ENCODE results near the gene CALM1.

The CALM1 gene
- total RNA-seq: 856 to 1,135 (median 967) reads per million in 4 donors

DNA sequence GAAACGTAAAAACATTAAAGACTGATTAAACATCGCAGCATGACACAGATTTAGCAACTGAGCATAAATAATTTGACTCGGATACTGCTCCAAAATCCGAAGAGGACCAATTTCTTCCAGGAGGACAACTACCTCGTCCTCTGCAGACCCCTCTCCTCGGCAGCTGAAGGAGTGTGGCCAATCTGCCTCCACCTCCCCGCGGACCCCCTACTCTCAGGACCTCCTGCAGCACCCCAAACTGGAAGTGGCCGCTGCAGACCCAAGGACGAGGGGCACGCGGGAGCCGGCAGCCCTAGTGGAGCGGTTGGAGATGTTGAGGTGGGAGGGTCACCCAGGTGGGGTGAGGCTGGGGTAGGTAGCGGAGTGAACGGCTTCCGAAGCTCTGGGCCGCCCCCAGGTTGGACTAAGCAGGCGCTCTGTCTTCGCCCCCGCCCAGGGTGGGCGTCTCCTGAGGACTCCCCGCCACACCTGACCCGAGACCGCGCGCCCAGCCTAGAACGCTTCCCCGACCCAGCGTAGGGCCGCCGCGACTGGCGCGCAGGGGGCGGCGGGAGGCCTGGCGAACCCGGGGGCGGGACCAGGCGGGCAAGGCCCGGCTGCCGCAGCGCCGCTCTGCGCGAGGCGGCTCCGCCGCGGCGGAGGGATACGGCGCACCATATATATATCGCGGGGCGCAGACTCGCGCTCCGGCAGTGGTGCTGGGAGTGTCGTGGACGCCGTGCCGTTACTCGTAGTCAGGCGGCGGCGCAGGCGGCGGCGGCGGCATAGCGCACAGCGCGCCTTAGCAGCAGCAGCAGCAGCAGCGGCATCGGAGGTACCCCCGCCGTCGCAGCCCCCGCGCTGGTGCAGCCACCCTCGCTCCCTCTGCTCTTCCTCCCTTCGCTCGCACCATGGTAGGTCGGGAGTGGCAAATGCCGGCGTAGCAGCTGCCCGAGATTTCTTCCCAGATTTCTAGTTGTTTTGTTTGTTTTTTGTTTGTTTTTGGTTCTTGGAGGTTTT is at the start of gene CALM1:
CALM1 (plus strand) TSS at position 689 of the 999 bp plus-strand sequence; CDS start at position 891, 202 bp downstream.
- peak; percentile 90 to 98 (median 96) for DNase-seq

DNA sequence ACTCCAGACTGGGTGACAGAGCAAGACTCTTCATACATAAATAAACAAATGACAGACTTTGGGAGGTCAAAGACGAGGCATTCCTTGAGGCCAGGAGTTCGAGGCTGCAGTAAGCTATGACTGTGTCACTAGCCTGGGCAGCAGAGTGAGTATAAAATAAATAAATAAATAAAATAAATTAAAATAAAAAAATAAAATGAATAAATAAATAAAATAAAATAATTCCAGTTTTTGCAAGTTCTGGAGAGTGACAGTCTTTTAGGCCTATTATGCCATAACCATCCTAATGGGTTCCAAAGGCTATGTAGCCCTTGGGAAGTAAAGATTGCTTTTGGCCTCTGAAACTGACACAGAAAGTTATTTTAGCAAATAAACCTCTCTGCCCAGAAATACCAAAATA is 48.6 kb upstream of the CALM1 start:
- no peak for DNase-seq

DNA sequence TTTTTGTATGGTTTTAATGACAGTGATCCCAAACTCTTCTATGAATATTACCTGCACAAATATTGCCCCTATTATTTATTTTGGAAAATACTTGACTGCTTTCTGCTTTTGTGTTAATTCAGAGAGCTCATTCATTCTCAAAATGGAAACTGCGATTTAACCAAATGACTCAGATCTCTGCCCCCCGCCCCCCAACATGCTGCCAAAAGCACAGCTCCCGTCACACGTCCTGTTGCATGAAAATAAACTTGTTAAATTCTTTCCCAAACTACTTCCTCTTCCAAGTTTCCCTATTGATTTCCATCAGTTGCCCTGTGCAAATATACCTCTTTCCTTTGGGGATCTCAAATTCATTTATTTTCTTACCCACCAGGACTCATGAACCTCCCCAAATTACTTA is 47.1 kb upstream of the CALM1 start:
- DNase-seq: no peak

DNA sequence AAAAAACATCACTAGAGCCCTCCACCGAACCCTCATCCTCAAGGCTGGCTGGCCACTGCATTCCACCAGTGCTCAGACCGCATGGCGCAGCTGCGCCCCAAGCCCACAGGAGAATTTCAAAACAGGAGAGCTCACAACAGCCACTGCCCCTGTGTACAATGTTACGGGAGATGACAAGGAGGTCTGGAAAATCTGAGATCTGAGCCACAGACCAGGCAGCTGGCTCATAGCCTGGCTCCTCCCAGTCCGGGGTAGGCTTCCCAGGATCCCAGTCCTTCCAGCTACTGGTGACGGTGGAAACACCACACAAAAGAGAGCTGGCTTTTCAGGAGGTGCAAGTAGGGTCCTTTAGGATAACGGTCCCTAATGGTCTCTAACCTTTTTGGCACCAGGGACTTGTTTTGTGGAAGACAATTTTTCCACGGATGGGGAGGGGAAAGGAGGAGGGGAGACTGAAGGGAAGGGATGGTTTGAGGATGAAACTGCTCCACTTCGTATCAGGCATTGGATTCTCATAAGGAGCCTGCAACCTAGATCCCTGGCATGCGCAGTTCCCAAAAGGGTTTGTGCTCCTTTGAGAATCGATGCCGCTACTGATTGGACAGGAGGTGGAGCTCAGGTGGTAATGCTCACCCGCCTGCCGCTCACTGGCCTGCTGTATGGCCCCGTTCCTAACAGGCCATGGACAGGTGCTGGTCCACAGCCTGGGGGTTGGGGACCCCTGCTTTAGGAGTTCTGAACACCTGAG is 42.1 kb upstream of the CALM1 start:
- DNase-seq: no peak

DNA sequence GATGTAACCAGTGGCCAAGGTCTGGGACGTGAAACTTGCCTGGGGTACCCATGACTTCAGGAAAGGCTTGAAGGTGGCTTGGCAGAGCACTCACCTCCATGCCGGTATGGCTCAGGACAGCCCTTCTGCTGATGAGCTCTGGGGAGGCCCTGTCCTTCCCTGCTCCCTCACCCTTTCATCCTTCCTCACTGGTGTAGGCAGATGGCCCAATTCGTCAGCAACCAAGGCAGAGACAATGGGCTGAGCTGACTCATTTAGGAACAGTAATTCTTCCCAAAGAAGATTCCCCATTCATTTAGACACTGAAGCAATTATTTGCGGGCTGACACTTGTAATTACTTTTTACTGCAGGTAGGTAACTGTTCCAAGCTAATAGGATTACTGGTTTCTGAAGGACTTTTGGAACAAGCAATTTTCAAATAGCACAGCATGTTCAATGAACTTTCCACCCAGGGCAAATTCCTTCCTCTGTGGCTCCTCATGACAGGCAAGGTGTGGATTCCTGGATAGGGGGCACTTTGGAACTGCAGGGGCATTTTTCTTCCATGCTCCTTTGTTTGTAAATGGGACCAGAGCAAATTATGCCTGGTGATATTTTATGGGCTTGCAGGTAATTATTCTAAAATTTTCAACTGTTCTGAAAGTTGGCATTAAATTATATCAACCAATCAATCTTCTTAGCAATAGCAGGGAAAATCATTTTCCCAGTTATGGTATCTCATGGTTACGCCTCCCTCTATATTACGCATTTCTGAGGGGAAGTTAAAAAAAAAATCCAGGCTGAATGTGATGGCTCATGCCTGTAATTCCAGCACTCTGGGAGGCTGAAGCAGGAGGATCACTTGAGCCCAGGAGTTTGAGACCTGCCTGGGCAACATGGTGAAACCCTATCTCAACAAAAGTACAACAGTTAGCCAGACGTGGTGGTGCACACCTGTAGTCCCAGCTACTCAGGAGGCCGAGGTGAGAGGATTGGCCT is 41.0 kb upstream of the CALM1 start:
- no peak for DNase-seq

DNA sequence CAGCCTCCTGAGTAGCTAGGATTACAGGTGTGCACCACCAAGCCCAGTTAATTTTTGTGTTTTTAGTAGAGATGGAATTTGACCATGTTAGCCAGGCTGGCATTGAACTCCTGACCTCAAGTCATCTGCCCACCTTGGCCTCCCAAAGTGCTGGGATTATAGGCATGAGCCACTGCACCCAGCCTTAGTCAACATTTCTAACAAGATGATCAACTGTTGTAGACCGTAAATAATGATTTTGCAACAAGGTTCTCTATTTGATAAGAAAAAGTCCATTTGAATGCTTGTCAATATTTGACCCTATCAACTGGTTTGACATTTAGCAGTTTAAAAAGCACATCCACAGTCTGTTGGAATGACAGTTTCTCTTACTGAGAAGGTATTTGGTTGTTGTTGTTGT is 39.9 kb upstream of the CALM1 start:
- DNase-seq: no peak

DNA sequence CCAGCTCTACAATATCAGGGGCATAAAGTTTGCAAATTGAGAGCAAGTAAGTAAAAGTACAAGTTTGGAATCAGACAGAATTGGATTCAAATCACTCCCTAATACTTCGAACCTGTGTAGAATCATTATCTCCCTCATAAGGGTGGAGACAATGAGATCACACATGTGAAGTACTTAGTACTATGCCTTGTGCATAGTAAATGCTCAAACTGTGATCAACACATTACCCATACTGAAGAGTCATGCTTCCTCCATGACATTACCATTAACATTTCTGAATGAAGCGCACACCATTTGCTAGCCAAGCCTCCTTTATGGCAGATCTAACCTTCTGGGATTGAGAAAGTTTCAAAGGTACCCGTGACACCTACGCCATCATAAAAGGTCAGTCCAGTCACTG is 38.5 kb upstream of the CALM1 start:
- DNase-seq: no peak

DNA sequence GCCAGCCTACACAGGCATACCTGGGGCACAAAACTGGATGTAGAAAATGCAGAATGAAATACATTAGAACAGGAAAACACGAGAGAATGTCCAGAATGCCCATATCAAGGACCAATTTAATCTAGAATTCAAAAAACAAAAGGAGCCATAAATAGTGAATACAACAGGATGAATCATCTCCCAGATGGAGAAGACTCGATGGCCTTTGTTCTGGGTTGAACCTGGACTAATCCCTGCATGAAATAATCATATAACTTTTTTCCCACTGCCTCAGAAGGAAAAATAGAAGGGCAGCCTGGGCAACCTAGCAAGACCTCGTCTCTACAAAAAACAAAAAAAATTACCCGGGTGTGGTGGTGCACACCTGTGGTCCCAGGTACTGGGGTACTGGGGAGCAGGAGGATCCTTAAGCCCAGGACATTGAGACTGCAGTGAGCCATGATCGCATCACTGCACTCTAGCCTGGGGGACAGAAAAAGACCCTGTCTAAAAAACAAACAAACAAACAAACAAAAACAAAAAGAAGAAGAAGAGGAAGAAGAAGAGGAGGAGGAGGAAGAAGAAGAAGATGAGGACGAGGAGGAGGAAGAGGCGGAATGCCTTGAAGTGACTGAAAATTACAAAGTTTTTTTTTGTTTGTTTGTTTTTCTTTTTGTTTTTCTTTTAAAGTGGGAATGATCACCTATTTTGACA is 34.8 kb upstream of the CALM1 start:
- DNase-seq: no peak

DNA sequence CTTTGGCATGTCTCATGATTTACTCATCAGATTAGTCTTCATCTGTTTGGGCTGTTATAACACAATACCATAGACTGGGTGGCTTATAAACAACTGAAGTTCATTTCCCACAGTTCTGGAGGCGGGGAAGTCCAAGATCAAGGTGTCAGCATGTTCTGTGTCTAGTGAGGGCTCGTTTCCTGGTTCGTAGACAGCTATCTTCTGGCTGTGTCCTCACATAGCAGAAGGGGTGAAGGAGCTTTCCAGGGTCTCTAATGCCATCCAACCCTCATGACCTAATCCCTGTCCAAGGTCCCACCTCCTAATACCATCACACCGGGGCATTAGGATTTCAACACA is 34.3 kb upstream of the CALM1 start:
- DNase-seq: no peak

DNA sequence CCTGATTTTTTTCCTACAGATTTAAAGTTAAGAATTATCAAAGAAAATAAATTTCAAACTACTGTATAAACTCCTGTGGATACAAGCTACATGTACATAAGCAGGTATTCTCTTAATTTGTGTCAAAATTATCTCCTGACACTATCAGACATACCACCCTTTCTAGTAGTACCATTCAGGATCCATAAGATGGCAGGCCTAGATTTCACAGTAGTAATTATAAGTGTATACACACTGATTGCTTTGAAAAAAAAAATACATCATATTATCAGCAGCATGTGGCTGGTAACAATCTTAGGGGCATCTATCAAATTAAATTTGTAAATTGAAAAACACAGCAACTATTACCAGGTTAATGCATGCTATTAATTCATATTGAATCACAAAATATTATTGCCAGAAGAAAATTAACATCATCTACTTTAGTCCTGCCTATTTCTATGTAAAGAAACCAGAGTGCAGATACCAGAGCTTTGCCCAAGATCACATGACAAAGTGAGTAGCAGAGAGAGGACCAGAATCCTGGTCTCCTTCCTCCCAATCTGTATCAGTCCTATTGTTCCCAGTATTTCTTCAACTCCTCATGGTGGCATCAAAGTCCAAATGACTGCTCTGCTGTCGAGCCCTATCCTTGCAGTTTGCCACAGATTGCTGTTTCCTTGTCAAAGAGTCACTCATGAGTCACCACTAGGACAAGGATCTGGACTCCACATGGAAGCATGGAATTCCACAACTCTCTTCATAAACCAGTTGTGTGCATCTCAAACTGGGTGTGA is 27.7 kb upstream of the CALM1 start:
- DNase-seq: peak in 1 of 5 donors; percentile 18

DNA sequence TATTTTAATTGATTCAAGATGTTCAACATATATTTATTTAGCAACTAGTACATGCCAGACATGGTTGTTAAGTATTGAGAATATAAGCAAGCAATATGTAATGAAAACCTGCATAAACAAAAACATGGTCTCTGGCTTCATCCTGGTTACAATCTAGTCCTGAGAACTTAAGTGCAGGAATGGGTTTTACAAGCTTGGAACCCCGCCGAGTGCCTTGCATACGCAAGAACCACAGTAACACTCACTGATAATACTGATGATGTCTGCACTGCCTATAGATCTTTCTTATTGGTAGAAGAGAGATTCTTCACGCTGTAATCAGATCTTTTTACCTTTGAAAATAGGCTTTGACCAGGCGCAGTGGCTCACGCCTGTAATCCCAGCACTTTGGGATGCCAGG is 22.9 kb upstream of the CALM1 start:
- DNase-seq: no peak

DNA sequence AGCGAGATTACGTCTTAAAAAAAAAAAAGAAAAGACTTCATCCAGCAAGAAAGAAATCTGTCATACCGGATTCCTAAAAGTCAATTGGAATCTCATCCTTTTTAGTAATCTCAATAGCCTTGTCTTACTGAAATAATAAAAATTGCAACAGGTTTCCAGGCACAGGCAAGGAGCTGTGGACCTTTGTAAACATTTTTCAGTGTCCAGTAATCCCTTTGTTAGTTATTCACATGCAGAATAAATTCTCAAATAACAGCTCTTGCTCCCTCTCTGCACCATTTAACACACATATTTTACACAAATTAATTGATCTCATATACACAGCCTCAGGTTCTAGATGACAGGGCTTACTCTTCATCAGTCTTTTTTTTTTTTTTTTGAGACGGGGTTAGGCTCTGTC is 22.0 kb upstream of the CALM1 start:
- DNase-seq: no peak

DNA sequence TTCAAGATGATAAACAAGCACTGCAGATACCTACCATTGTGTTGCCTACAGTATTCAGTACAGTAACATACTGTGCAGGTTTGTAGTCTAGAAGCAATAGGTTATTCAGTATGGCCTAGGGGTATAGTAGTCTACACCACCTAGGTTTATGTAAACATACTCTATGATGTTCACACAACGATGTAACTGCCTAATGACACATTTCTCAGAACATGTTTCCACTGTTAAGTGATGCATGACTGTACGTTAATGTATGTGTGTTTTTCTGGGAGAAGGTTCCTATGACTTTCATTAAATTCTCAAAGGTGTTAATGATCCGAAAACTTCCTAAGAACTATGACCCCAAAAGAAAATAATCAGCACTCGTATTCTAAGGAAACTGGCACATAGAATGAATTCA is 20.9 kb upstream of the CALM1 start:
- DNase-seq: no peak

DNA sequence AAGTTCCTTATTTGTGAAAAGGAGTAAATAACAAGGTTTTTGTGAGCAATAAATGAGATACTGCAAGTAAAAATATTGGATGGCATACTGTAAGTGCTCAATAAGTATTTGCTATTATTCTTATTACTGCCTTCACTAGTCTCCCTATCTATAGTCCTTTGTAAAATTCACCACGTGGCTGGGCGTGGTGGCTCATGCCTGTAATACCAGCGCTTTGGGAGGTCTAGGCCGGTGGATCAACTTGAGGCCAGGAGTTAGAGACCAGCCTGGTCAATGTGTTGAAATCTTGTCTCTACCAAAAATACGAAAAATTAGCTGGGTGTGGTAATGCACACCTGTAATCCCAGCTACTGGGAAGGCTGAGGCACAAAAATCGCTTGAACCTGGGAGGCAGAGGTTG is 18.6 kb upstream of the CALM1 start:
- no peak for DNase-seq

DNA sequence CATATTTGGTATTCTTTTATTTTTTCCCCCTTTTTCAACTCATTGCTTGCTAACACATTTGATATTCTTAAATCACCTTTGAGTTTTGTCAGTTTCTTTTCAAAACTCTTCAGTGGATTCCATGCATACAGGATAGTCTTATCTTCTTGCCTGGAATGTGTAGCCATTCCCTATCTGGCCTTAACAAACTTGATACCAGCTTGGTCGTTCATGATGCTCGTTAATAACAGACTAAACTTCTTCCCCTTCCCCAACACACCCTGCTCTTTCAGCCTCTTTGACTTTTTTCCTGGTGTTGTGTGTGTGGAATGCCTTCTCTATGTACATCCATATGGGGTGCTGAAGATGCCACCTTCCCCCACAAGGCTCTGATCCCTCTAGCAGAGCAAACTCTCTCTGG is 17.7 kb upstream of the CALM1 start:
- no peak for DNase-seq

DNA sequence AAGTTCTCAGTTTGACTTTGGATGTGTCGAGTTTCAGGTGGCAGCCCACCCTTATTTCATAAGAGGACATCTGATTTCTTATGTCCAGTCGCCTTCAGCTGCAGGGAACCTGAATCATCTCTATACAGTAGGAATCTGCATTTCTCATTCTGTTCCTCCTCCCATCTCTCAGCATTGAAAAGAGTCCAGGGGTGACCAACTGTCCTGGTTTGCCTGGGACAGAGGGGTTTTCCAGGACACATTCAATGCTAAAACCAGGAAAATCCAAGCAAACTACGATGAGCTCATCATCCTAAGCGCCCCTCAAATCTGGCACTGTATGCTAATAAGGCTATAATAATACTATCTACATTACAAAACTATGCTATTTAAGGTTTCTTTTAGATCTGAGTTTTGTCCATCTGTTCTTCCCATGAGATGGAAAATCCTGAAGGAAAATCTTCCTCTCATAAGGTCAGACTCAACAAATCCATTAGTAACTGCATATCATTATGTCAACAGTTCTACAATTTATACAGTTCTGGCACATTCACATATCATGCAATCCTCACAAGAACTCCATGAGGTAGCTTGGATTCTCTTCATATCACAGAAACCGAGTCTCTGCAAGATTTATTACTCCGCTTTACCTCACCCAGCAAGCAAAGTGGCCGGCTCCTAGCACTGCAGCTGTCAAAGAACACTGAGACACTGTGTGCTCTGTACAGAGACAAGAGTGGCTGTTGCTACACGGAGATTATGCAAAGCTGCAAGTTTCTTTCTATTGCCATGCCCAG is 15.6 kb upstream of the CALM1 start:
- DNase-seq: no peak

DNA sequence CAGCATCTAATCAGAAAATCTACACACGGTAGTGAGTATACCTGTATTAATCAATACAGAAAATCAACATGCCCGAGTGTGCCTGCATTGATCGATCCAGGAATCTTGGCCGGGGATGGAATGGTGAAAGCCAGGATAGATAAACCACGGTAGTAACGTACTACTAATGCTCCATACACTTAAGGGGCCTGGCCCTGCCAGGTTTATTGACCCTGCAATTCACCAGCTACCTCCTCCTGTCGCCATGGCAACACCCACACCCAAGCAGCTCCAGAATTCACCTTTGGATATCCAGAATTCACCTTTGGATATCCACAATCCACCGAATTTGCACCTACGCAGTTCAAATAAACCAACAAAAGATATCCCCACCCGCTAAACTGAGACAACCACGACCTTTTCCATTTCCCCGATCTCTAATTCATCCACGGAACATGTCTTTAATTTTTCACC is 14.8 kb upstream of the CALM1 start:
- DNase-seq: no peak

DNA sequence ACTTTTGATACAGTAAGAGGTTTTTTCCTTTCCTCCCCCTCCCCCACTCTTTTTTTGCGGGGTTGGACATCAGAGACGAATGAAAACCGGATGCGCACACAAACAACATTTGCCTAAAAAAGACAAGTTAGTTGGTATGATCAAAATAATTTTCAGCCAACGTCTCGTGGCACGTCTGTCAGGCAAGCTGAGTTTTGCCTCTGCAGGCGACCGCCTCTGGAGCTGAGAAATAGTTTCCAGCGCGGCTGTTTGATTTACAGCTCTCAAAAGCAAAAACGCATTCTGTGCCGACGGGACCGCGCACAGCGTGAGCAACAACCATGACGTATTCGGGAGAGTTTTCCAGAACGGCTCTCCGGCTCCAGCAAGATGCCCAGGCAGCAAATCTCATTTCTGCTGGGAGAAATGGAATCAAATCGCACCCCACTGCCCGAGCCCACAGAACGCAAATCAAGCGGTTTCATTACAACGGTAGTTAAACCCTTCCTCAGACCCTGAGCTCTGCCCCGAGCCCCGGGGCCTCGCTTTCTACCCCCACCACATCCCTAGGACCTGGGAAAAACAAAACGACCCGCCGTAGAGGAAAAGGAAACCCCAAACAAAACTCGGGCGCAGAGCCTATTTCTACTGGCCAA is 14.2 kb upstream of the CALM1 start:
- peak; percentile 32 to 75 (median 59) for DNase-seq

DNA sequence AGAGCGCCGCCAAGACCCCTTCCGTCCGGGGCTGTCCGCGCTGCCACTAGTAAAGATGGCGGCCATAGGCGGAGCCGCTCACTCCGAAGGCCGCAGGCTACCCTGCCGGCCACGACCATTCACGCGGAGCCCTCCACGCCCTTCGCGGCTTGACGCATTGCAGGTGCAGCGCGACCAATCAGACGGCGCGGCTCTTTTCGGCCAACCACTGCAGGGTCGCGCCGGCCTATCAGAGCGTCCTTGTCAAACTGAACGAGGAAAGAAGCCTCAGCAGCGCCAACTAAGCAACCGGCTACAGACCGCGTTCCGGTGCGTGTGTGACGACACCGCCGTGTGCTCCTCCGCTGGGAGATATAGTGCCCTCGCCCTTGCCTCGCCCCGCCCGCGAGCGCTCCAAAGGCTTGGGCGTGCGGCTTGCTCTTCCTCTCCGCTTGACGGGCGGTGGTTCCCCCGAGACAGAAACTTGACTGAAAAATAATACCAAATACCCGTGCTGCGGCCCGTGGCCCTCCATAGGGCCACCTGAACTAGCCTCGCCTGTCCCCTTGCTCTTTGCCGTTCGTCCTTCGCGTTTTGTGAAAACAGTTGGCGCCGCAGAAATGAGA is 13.6 kb upstream of the CALM1 start:
- peak; percentile 93 to 100 (median 96) for DNase-seq

All from T-helper 1 cell (primary cell).